Lung (tissue), 12 donors: Measurements from ENCODE around the gene SPINDOC. TPM values are rescaled to one million over a fixed set of nuclear protein-coding genes. Genes with fewer than 3 reads are reported as not detected.
A peak's percentile ranks its signal among the peaks of the same experiment; 100 is the strongest.

Source experiments
- ATAC-seq: fragments of 200-7000 bp; cut with Tn5 transposase; one replicate; pipeline ENCODE4 v1.9.1; 2020; ENCODE audit warnings: moderate number of reproducible peaks; ENCODE audit not compliant: insufficient read depth, low FRiP score
- DNase-seq, 3 donors: peaks; one replicate each; pipeline ENCODE4 v3.0.0-alpha.2; 2013 to 2017
- H3K27ac ChIP-seq, 2 donors: one replicate each; pipeline ENCODE4 v1.5.1; 2013; ENCODE audit warnings: mild to moderate bottlenecking in 2 of 2, moderate library complexity in 2 of 2, control low read depth in 1 of 2, inconsistent platforms in 1 of 2, low read depth in 1 of 2, low read length in 1 of 2
- H3K27me3 ChIP-seq, 3 donors: one replicate each; pipeline ENCODE4 v1.5.1; 2013; ENCODE audit warnings: low read length in 2 of 3; ENCODE audit not compliant: control insufficient read depth in 3 of 3, insufficient read depth in 3 of 3
- H3K36me3 ChIP-seq, 4 donors: one replicate each; pipeline ENCODE4 v1.5.1; 2013; ENCODE audit warnings: low read length in 4 of 4, mild to moderate bottlenecking in 1 of 4, moderate library complexity in 1 of 4; ENCODE audit not compliant: control insufficient read depth in 4 of 4, insufficient read depth in 4 of 4
- H3K4me1 ChIP-seq, 5 donors: one replicate each; pipeline ENCODE4 v1.5.1; 2013; ENCODE audit warnings: low read length in 5 of 5, mild to moderate bottlenecking in 2 of 5, moderate library complexity in 1 of 5; ENCODE audit not compliant: control insufficient read depth in 5 of 5, insufficient read depth in 5 of 5
- H3K4me3 ChIP-seq: one replicate; pipeline ENCODE4 v1.5.1; 2013; ENCODE audit warnings: mild to moderate bottlenecking, control low read depth, moderate library complexity
- H3K9ac ChIP-seq, 2 donors: one replicate each; pipeline ENCODE4 v1.5.1; 2013; ENCODE audit warnings: low read length in 2 of 2, control low read depth in 1 of 2; ENCODE audit not compliant: insufficient read depth in 1 of 2
- H3K9me3 ChIP-seq, 4 donors: one replicate each; pipeline ENCODE4 v1.5.1; 2013; ENCODE audit warnings: low read length in 3 of 4, mild to moderate bottlenecking in 1 of 4, moderate library complexity in 1 of 4; ENCODE audit not compliant: control insufficient read depth in 4 of 4, insufficient read depth in 3 of 4
- WGBS, 2 donors: extraction: QIAGEN DNeasy Blood & Tissue Kit; methylation state at CpG; one replicate each; pipeline ENCODE4 v1.1.7; 2013; 5-methylcytosine and 5-hydroxymethylcytosine counted together
- polyA plus RNA-seq, 2 donors: library from polyadenylated mRNA; stranded (reverse); fragments of 200-250 nt; gene quantifications; one replicate each; pipeline ENCODE4 v1.2.1, GENCODE V29; 2013
- total RNA-seq, 2 donors: library from RNA; depleted of rRNA in 1 of 2; stranded (reverse); fragments of >200 nt in 1 of 2; gene quantifications; one replicate each; pipeline ENCODE4 v1.2.1, GENCODE V29; 2014 to 2021
- TF ChIP-seq, protein P1 (sequence below): IDR thresholded peaks from 2 replicates; pipeline ENCODE4 v1.5.1; 2012; ENCODE audit warnings: mild to moderate bottlenecking; ENCODE audit errors: control extremely low read depth, extremely low read depth
- donor health status: control.
- donor health status: control.
- donor health status: Bipolar disorder and iron deficiency.
- donor health status: healthy.
- donor health status: DM: yes; HTN: yes; CAD: no.

SPINDOC gene
- total and polyA plus RNA-seq, 4 donors = 9.9 to 23.9 (median 14.2) TPM

DNA sequence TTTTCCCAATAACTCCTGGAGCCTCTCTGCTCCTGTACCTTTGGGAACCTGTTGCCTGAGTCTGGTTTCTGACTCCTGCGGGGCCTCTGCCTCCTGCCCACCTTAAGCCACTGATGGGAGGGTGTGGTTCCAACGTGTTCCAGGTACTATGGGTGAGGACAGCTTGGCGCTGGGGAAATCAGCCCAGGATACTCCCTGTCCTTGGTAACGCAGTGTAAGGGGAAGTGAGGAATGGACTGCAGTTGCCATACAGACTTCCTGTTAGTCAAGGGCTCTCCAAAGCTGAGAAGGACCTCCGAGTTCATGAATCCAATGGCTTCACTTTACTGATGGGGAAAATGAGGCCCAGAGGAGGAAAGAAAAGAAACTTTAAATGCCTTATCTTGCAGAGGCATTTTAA is 24.5 kb downstream of the SPINDOC start:
- Histone ChIP-seq H3K36me3 (peaks cover 0 to 3% (median 3%) of the 10 kb centered on the region in 4 donors), H3K4me3 (no peak overlapping the region), H3K9me3 (no peaks in the 10 kb centered on the region), H3K9ac (peak overlapping the region in 1 of 2 donors; percentile 89), H3K4me1 (peaks cover 5 to 37% (median 10%) of the 10 kb centered on the region in 5 donors), H3K27ac (peak overlapping the region in 1 of 2 donors; percentile 93), H3K27me3 (no peaks in the 10 kb centered on the region)
- ATAC-seq (no peak), DNase-seq (peak in 1 of 3 donors; percentile 32)
- TF ChIP-seq, protein P1, sequence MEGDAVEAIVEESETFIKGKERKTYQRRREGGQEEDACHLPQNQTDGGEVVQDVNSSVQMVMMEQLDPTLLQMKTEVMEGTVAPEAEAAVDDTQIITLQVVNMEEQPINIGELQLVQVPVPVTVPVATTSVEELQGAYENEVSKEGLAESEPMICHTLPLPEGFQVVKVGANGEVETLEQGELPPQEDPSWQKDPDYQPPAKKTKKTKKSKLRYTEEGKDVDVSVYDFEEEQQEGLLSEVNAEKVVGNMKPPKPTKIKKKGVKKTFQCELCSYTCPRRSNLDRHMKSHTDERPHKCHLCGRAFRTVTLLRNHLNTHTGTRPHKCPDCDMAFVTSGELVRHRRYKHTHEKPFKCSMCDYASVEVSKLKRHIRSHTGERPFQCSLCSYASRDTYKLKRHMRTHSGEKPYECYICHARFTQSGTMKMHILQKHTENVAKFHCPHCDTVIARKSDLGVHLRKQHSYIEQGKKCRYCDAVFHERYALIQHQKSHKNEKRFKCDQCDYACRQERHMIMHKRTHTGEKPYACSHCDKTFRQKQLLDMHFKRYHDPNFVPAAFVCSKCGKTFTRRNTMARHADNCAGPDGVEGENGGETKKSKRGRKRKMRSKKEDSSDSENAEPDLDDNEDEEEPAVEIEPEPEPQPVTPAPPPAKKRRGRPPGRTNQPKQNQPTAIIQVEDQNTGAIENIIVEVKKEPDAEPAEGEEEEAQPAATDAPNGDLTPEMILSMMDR = no peak
- WGBS, 2 donors = 26 to 32% methylated on average over 5 of the region's 5 CpGs

DNA sequence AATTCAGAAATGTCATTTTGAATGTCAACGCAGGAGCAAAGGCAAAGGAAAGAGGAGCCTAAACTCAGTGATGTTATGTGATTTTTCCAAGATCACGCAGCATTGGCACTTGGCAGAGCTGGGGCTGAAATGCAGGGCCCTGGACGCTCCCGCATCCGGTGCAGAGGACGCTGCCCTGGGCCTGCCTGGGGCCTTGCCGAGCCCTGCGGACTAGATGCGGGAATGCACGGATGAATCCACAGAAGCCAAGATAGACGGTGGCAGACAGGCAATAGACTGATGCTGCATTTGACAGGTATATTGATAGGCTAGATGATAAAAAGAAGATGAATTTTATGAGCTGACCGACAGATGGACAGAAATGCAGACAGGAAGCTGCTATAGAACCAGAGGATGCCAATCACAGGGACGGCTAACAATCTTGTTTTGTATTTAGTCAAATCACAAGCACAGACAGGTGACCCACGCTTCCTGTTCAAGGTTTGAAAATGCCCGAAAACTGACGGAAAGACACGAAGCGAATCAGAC is 25.0 kb downstream of the SPINDOC start:
- peak overlapping the region; percentile 50 to 89 for H3K9ac ChIP-seq

DNA sequence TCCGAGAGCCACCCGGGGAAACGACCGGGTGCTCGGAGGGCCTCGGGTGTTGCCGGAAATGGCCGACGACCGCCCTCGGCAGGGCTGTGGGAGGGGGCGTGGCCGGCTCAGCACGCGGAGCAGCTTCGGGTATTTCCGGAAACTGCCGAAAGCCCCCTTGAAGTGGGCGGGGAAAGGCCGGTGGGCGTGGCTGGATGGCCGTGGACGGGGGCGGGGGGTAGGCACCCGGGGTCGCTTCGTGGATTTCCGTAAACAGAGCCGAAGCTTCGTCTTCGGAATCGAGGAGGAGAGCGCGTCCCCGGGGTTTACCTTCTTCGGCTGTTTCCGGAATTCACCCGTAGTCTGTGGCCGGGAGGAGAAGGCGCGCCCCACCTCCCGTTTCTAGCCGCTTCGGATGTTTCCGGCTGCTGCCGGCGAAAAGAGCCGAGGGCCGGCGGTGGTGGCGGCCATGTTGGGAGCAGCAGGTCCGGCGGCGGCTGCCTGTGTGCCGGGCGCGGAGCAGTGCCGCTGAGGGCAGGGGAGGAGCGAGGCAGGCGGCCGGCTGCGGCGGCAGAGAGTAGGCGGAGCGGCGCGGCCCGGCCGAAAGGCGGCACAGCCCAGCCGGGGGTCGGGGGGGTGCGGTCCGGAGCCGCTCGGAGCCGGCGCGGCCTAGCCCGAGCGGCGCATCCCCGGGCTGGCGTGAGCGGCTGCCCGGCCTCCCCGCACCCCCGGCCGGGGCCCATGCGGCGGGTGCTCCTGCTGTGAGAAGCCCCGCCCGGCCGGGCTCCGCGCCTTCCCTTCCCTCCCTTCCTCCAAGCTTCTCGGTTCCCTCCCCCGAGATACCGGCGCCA is 25.6 kb downstream of the SPINDOC start, which contains the start of gene MARK2:
Gene MARK2 (plus strand): TSS at position 433 of the 830 bp plus-strand sequence. CDS start 397 bp downstream, at position 830.
- peak within 1 kb of the TSS; percentile 88 to 93 for H3K27ac ChIP-seq
- WGBS, 2 donors = 0 to 1% methylated on average over 62 to 100 of the region's 100 CpGs
- ATAC-seq = peak; percentile 95
- peak within 1 kb of the TSS; percentile 77 to 89 for H3K9ac ChIP-seq
- TF ChIP-seq, protein P1 = no peak
- H3K9me3 ChIP-seq = no peaks in the 10 kb centered on the region
- DNase-seq = peak; percentile 99 to 100 (median 100)
- H3K27me3 ChIP-seq = no peaks in the 10 kb centered on the region
- peaks cover 5 to 43% (median 16%) of the 10 kb centered on the region in 5 donors for H3K4me1 ChIP-seq
- peak within 1 kb of the TSS; percentile 75 for H3K4me3 ChIP-seq
- H3K36me3 ChIP-seq = peaks cover 0 to 7% (median 4%) of the 10 kb centered on the region in 4 donors

More for the DNA sequence above, 25.0 kb downstream of the SPINDOC start:
- Histone ChIP-seq H3K36me3 (peaks cover 0 to 5% (median 3%) of the 10 kb centered on the region in 4 donors), H3K4me1 (peaks cover 5 to 42% (median 15%) of the 10 kb centered on the region in 5 donors), H3K27ac (peak overlapping the region; percentile 81 to 93), H3K4me3 (no peak overlapping the region), H3K9me3 (no peaks in the 10 kb centered on the region), H3K27me3 (no peaks in the 10 kb centered on the region)
- ATAC-seq = no peak
- peak in 1 of 3 donors; percentile 8 for DNase-seq
- TF ChIP-seq, protein P1 = no peak
- 19 to 31% methylated on average over 18 of the region's 18 CpGs for WGBS, 2 donors
